GM18502 (cell line): ENCODE results near the gene TMCO2.
"Not testable (repeated sequence)": the region's sequence is repeated elsewhere in the genome, so short reads cannot be mapped to it uniquely, and the experiment has no call there.

Experiments
- ATAC-seq: cut with Tn5 transposase; IDR thresholded peaks from one replicate; pipeline ENCODE4 v1.9.1; 2021; ENCODE audit warnings: mild to moderate bottlenecking; ENCODE audit not compliant: unreplicated experiment, poor library complexity

TMCO2 gene

DNA sequence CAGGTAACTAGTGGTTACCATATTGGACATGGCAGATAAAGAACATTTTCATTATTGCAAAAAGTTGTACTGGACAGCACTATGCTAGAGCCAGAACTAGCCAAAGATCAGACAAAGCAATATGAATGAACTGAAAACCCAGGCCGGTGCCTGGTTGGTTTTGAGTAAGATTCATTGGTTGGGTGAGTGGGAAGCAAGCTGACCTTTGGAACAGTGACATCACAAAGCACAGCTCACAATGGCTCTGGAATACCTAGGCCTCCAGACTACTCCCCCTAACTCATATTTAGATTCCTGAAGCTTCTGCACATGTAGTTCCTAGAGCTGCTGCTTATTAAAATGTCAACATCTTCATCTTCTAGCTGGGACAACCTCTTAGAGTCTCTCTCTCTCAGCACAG lies at the start of gene TMCO2:
Gene TMCO2, plus strand, starts transcription at position 283 of the 400 bp plus-strand sequence. Its CDS starts 57 bp downstream, at position 340.
- ATAC-seq, result no peak

DNA sequence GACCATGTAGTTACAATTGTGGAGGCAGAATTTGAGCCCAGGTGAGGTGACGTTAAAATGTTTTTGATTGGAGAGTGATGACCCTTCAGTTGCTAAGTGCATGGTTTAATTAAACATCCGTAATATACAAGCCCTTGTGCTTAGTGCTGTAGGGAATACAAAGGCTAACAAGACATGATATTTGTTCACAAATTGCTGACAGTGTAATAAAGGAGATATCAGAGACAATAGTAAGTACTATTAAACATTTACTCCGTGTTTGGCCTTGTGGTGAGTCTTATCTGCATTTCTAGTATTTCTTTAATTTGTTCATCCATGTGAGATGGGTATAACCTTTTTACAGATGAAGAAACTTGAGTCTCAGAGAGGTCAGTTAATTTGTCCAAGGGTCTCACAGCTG lies 48.6 kb upstream of the TMCO2 start:
- no peak for ATAC-seq

DNA sequence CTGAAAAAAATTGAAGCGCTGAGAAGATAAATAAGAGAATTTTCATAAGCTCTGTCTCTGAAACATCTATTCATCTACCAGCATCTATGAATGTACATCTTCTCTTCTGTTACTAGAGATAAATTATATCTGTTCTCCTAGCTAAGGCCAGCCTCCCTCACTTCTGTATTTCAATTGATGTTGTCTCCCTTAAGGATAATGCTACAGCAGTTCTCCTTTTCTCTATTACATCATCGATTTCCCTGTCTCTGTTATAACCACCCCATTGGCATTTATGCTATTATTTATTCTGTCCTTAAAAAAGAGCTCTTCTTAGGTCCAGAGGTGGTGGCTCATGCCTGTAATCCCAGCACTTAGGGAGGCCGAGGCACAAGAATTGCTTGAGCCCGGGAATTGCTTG lies 42.9 kb upstream of the TMCO2 start:
- ATAC-seq, result no peak

DNA sequence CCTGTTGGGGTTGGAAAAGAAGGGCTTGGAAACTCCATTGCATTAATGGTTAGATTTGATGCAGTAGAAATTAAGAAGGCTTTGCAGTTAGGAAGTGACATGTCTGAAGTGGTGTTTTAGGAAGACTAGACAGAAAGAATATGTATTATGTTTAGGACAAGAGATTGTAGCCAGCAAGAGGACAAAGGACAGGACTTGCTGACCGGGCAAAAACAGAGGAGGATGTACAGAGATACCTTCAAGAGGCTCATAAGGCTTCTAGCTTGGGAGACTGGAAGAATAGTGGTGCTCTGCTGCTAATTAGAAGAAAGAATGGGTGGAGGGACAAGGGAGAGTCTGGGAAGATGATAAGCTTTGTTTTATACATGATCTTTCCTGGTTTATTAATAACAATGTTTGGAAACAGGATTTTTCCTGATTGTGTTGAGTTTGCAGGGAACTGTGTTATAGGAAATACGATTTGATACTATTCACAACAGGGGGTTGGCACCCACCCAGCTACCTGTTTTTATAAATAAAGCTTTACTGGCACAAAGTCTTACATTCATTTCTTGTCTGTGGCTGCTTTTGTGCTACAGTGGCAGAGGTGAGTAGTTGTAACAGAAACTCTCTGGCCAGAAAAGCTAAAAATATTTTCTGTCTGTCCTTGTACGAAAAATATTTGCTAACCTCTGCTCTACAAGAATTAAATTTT lies 37.1 kb upstream of the TMCO2 start:
- ATAC-seq, result no peak

DNA sequence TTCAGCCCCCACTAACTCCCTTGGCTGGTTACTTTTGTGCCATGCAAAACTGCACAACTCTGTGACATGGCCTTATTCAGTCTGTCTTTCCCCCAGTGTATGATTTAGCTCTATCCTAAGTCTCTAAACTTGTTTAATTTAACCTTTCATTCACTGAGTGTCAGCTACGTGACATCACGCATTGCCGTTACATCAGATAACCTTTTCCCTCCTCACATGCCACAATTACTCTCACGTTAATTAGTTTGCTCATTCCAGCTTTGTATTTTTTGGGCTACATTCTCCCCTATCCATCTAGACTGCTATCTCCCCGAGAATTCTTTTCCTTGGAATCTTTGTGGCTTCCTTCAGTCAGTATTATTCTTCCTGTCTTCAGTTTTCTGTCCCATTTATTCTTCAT lies 29.4 kb upstream of the TMCO2 start:
- ATAC-seq, result no peak

DNA sequence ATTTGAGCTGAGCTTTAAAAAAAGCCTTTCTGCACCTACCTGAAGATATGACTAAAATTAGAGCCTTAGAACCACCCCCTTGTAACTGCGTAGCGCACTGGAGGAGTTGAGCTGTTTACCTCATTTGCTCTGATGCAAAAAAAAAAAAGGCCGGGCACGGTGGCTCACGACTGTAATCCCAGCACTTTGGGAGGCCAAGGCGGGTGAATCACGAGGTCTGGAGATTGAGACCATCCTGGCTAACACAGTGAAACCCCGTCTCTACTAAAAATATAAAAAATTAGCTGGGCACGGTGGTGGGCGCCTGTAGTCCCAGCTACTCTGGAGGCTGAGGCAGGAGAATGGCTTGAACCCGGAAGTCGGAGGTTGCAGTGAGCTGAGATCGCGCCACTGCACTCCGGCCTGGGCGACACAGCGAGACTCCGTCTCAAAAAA lies 26.2 kb upstream of the TMCO2 start:
- ATAC-seq, result not testable (repeated sequence)

DNA sequence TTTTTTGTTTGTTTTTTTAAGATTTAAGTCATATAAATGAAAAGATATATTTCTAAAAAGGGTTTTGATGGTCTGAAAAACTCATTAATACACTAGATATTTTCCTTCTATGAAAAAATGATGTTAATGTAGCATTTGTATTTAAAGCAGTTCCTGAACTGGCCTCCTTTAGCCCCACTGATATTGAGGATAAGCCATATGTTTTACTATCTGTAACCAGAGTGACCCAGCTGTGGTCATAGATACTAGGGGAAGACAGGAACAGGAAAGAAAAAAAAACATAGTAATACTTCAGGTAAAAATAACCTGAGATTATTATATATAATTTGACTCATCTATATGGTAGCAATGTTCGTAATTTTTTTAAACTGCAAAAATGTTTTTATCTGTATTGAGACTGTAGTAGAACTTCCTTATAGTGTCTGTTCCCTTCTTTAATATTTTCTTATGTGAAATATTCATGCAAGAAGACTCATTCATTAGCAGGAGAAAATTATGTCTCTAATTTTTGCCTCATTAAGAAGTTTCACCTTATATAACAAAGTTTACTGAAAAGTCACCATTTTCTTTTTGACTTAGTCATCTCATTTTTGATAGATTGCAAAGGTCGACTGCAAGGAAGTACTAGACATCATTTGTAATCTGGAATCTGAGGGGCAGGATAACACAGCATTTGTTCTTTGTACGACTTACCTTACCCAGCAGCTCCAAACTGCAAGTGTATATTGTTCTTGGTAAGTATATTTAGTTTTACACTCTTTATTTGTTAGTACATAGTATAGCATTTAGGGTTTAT lies 25.6 kb upstream of the TMCO2 start:
- ATAC-seq, result no peak

DNA sequence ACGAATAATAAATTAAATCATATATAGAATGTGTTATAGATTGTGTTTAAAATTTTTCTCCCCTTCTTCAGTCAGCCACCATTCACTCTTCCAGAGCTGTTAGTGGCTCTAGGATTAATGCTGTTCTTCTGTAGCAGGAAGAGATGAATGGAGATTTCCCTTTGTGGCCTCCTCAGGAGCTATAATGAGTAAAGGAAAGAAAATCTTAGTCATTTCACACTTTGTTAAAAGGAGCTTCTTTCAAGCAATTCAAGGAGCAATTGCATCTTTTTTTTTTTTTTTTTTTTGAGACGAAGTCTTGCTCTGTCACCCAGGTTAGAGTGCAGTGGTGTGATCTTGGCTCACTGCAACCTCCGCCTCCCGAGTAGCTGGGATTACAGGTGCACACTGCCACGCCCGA lies 23.7 kb upstream of the TMCO2 start:
- no peak for ATAC-seq

DNA sequence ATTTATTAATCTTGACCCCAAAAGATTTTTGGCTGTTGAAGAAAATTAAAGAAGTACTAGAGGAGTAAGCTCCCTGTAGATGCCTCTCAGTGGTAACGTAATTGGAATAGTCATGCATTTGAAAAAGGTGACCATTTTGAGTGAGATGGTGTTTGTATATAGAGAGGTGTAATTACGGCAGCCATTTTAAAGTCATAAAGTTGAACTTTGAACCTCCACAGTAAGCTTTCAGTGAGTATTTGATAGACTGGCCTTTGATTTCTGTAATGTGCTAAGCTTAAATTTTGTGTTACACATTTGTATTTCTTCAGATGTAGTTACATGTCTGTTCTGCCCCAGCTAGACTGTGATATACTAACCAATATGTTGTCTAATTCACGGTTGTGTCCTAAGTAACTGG lies 21.5 kb upstream of the TMCO2 start:
- no peak for ATAC-seq

DNA sequence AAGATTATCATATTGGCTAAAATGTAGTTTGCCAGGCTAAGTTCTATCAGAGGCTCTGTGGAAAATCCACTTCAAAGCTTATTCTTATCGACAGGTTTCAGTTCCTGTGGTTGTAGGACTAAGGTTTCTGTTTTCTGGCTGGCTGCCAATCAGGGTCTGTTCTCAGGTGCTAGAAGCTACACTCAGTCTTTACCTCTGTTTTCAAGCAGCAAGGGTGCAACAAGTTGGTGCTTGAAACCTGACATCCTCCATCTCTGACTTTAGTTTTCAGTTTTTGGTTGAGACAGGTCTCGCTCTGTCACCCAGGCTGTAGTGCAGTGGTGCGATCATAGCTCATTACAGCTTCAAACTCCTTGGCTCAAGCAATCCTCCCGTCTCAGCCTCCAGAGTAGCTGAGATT lies 15.3 kb upstream of the TMCO2 start:
- ATAC-seq, result peak; percentile 88

DNA sequence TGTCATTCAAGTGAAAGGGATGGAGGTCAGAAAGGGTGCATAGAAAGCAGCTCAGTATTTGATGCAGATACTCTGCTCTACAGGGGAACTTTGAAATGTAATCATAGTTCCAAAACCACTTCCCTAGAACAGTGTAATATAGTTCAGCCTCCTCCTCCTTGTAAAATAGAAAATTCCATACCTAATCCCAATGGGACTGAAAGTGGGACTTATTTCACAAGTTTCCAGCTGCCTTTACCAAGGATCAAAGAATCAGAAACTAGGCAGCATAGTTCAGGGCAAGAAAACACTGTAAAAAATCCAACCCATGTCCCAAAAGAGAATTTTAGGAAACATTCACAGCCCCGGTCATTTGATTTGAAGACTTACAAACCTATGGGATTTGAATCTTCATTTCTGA lies 8.1 kb upstream of the TMCO2 start:
- ATAC-seq, result no peak

DNA sequence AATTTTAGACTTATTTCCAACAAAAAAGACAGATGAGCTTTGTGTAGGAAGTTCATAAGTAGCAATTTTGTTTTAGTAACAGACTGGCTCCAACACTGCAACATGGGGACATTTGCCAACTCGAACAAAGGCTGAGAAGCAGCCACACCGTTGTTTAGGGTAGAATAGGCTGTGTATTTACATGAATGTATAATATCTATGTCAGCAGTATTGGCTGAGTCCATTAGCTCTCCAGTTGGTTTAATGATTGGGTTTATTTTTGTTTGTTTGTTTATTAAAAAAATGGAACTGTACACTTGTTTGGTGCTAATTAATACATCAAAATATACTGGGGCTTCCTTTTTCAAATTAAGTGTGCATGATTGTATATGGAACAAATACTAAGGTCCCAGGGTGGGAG lies 7.3 kb upstream of the TMCO2 start:
- ATAC-seq, result no peak

DNA sequence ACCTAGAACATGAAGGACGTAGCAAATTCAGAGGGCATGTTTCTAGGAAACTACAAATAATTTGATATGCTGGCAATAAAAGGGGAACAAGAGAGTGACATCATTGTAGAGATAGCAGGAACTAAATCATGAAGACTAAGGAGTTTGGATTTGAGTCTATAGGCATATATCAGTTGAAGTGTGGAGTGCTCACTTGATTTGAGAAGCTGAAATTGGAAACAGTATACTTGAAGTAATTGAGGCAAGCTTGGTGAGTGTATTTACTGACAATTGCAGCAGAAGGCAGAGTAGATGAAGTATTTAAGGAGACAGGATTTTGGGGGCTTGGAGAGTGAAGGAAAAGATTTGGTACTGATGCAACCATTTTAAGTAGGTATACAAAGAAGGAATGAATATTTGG lies 6.4 kb upstream of the TMCO2 start:
- ATAC-seq, result peak; percentile 21

DNA sequence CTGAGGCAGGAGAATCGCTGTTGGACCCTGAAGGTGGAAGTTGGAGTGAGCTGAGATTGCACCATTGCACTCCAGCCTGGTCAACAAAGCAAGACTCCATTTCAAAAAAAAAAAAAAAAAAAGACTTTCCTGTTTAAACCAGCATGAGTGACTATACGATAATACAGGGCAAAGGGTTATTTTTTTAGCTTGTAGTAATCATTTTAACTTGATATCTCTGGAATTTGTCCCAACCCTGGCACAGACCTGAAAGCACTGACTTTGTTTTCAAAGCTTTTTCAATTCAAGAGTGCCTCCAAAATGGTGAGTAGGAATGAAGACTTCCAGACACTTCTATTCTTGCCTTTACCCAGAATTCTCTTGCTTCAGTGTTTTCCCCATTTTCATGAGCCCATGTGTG lies 4.4 kb upstream of the TMCO2 start:
- no peak for ATAC-seq

DNA sequence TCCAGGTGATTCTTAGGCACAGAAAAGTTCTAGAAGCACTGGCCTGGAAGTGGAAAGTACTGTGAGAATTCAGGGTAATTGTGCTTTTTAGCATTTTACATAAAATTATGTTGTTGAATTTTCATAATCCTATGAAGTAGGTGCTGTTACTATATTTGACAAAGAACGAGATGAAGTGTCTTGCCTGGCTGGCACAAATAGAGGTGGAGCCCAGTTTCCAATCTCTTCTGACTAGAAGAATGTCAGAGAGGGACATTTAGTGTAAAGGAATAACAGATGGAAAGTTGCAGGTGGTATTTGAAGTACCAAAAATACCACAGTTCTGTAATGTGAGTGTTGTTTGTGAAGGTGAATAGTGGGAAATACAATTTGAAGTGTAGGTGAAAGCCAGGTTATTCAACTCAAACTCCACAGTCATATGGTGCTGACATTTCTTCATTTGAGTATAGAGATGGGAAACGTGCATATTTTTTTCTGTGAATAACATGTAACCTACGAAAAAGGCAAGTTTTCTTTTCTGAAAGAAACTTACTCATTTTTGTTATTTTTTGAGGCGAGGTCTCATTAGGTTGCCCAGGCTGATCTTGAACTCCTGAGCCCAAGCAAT lies 3.5 kb upstream of the TMCO2 start:
- no peak for ATAC-seq

DNA sequence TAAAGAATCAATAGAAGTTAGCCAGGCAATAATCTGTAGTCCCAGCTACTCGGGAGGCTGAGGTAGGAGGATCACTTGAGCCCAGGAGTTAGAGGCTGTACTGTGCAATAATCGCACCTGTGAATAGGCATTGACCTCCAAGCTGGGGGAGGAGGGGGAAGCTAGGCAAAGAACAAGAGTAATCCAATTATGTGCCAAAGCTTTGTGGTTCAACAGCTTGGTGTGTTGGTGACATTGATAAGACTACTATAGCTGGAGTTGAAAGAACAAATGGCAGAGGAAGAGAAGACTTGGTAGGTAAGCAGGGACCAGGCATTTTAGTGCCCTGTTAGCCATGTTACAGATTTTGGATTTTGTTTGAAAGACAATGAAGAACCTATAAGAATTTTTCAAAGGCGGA lies 2.1 kb upstream of the TMCO2 start:
- no peak for ATAC-seq

DNA sequence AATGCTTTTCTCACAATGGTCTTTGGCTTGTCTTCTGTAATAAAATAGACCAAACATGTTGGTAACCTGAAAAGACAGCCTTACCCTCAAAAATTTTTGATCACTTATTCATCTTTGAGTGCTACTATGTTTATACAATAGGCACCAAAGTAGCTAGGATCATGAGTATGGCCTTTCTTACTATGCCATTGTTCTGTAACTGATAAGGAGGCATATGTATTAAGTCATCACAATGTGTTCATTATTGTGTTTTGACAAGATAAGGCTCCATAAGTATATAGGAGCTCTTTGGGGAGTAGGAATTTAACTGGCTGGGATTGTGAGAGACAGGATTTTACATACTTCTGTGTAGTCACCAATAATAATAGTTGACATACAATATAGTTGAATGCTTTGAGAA lies 675 bp downstream of the TMCO2 start:
- no peak for ATAC-seq

DNA sequence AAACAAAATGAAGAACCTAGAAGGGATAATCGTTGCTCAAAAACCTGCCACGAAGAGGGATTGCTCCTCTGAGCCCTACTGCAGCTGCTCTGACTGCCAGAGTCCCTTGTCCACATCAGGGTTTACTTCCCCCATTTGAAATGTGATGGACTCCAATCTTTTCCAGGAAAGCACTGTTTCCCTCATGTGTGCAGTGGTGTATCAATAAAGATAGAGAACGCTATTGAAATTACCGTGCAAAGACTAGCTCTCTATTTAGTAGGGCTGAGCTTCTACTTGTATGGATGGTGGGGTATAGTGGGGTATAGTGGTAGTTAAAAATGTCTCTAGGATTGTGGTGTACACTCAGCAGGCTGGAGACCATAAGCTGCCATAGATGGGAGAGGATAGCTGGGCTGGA lies 3.7 kb downstream of the TMCO2 start:
- ATAC-seq, result no peak

DNA sequence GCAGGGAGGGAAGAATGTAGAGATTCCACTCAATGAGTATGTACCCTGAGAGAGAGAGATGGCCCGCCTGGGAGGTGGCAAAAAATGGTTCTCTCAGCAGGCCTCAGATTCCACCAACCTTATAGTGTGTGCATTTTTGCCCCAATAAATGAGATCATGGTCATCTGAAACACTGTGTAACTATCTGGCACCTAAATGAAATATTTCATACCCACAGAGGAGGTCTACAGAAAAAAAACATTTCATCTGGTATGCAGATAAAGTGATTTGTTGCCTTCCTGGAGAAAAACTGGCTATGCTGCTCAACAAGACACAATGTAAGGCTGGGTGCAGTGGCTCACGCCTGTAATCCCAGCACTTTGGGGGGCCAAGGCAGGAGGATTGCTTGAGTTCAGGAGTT lies 4.9 kb downstream of the TMCO2 start:
- no peak for ATAC-seq

DNA sequence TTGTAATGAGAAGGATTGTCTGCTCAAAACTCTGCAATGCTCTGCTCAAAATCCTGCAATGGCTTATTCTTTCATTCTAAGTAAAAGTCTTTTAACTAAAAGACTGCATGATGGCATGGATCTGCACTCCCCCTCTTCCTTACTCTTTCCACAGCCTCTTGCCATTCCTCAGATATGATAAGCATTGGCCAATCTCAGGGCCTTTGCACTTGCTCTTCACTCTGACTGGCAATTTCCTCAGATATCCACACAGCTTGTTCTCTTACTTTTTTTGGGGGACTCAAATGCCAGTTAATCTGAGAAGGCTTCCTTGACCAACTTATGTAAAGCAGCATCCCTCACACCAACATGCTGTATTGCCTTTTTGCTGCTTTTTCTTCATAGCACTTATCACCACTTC lies 7.5 kb downstream of the TMCO2 start:
- ATAC-seq, result no peak

DNA sequence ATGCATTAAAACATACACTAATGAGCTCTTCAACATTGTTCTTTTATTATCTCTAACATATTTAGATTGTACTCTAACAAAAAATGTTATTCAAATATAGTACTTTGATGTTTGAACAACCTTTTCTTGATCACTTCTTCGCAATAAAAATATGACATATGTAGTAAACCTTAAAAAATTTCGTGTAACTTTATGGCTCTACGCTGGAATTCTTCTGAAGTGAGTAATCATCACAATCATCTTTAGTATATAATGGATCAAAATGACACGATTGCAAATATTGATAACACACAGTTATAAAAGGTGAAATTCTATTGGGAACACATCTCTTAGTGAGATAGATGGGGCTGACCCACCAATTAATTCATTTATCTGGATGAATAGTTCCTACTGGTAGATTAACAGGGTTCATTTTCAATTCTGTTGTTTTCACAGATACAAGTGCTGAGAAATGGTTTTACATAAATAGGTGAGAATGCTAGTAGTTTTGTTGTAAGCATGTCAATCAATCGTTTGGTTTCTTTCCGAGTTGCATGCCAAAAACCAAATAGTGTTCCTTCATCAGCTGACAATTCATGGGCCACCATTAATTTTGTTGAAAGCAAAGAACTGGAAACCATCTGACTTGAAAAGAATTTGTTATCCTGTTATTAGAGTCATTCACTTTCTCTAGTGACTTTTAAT lies 8.8 kb downstream of the TMCO2 start:
- no peak for ATAC-seq
